Endothelial cell of umbilical vein (primary cell): Measurements from ENCODE around the gene PSMB9. TPM values are rescaled to one million over a fixed set of nuclear protein-coding genes. Genes with fewer than 3 reads are reported as not detected.

Experiments used
- BruUV-seq: library from RNA; stranded (reverse); fragments of 400-500 nt; replicated peaks from 2 replicates; lab custom pipeline; 2021; lab: Mats Ljungman, UMichigan
- CTCF ChIA-PET: fragments of 300-600, 350-600 bp; sonication (Branson Sonifier 250); formaldehyde crosslinking; loops from one replicate; lab custom pipeline; 2021; ENCODE audit warnings: antibody characterized with exemption, inconsistent platforms; lab: Charles Lee
- POLR2A ChIA-PET: fragments of 300-600, 350-600 bp; sonication (Branson Sonifier 250); formaldehyde crosslinking; loops from one replicate; lab custom pipeline; 2021; ENCODE audit warnings: antibody characterized with exemption, inconsistent platforms; lab: Charles Lee
- DNase-seq: peaks from one replicate; pipeline ENCODE4 v3.0.0-alpha.2; 2011; ENCODE audit warnings: low read depth, low spot score
- FAIRE-seq: peaks from 2 replicates; lab custom pipeline; 2011; peaks lifted over from hg19 to GRCh38; lab: Jason Lieb, UNC
- H2AFZ ChIP-seq: 2 replicates; pipeline ENCODE4 v1.6.0; 2012; ENCODE audit warnings: low read depth, low read length, control low read depth, inconsistent platforms
- H3K27ac ChIP-seq: 2 replicates; pipeline ENCODE4 v1.5.1; 2011; ENCODE audit warnings: low read depth, mild to moderate bottlenecking, control low read depth, low read length, moderate library complexity; ENCODE audit not compliant: insufficient read depth
- H3K27me3 ChIP-seq, 2 experiments: 2 replicates each; pipeline versions ENCODE4 v1.6.0 to v1.6.1; 2011; ENCODE audit warnings: low read length in 2 of 2, mixed read lengths in 1 of 2; ENCODE audit not compliant: control insufficient read depth in 2 of 2, insufficient read depth in 2 of 2
- H3K36me3 ChIP-seq, 2 experiments: 2 replicates in 1 of 2; 3 replicates in 1 of 2; pipeline ENCODE4 v1.5.1; 2011; ENCODE audit warnings: low read length in 2 of 2, mild to moderate bottlenecking in 1 of 2, moderate library complexity in 1 of 2; ENCODE audit not compliant: control insufficient read depth in 2 of 2, insufficient read depth in 2 of 2; ENCODE audit errors: extremely low read depth in 1 of 2
- H3K4me1 ChIP-seq: 3 replicates; pipeline ENCODE4 v1.5.1; 2011; ENCODE audit warnings: mild to moderate bottlenecking, low read length; ENCODE audit not compliant: control insufficient read depth, insufficient read depth; ENCODE audit errors: extremely low read depth
- H3K4me2 ChIP-seq: 2 replicates; pipeline ENCODE4 v1.6.1; 2011; ENCODE audit warnings: low read length, control low read depth, mixed read lengths; ENCODE audit not compliant: insufficient read depth
- H3K4me3 ChIP-seq, 3 experiments: fragments of 200-600 bp in 1 of 3; sonication (generic), shearing (Covaris generic) in 1 of 3; replicated peaks in 1 of 3; 2 replicates each; pipeline ENCODE4 v1.5.1; 2011 to 2016; ENCODE audit warnings: control low read depth in 3 of 3, low read length in 3 of 3, mild to moderate bottlenecking in 2 of 3, inconsistent platforms in 1 of 3, low read depth in 1 of 3, moderate library complexity in 1 of 3; ENCODE audit not compliant: insufficient read depth in 1 of 3
- H3K79me2 ChIP-seq: 2 replicates; pipeline ENCODE4 v1.6.0; 2012; ENCODE audit warnings: low read length, inconsistent platforms; ENCODE audit not compliant: control insufficient read depth, insufficient read depth
- H3K9ac ChIP-seq: replicated peaks from 2 replicates; pipeline ENCODE3; 2011; ENCODE audit warnings: low read length, control low read depth; ENCODE audit not compliant: insufficient read depth; ENCODE audit errors: extremely low read depth
- H3K9me1 ChIP-seq: replicated peaks from 3 replicates; pipeline ENCODE4 v1.6.0; 2011; ENCODE audit warnings: mild to moderate bottlenecking, low read length; ENCODE audit not compliant: control insufficient read depth, insufficient read depth; ENCODE audit errors: extremely low read depth
- H3K9me3 ChIP-seq: replicated peaks from 2 replicates; pipeline ENCODE4 v1.5.1; 2012; ENCODE audit warnings: low read length, inconsistent platforms; ENCODE audit not compliant: control insufficient read depth, insufficient read depth
- H4K20me1 ChIP-seq: replicated peaks from 2 replicates; pipeline ENCODE3; 2011; ENCODE audit warnings: mild to moderate bottlenecking, low read length; ENCODE audit not compliant: control insufficient read depth, insufficient read depth; ENCODE audit errors: extremely low read depth
- EZH2 ChIP-seq: IDR thresholded peaks from 2 replicates; pipeline ENCODE4 v1.6.1; 2012; ENCODE audit warnings: borderline replicate concordance, low read depth, mild to moderate bottlenecking, moderate library complexity, low read length, inconsistent platforms; ENCODE audit not compliant: severe bottlenecking
- FOS ChIP-seq: IDR thresholded peaks from 2 replicates; pipeline ENCODE4 v1.6.1; 2011; ENCODE audit warnings: mild to moderate bottlenecking, low read length, moderate library complexity, borderline replicate concordance; ENCODE audit not compliant: insufficient read depth
- GATA2 ChIP-seq: IDR thresholded peaks from 2 replicates; pipeline ENCODE4 v1.7.0; 2011; ENCODE audit warnings: low read depth, mild to moderate bottlenecking, moderate library complexity, mixed read lengths, low read length; ENCODE audit not compliant: insufficient read length, insufficient read depth
- JUN ChIP-seq: IDR thresholded peaks from 2 replicates; pipeline ENCODE4 v1.6.1; 2011; ENCODE audit warnings: borderline replicate concordance, low read depth; ENCODE audit not compliant: insufficient read length, insufficient read depth
- MYC ChIP-seq: IDR thresholded peaks from one replicate; pipeline ENCODE4 v1.6.1; 2011; ENCODE audit warnings: mild to moderate bottlenecking, low read depth, low read length
- POLR2A ChIP-seq: IDR thresholded peaks from 2 replicates; pipeline ENCODE4 v1.6.1; 2012; ENCODE audit warnings: low read depth, mild to moderate bottlenecking, control low read depth, low read length
- POLR2AphosphoS5 ChIP-seq: IDR thresholded peaks from 2 replicates; pipeline ENCODE4 v1.6.1; 2012; ENCODE audit warnings: low read depth, mild to moderate bottlenecking, control low read depth, low read length, moderate library complexity; ENCODE audit not compliant: insufficient read depth
- dilution Hi-C: fragments of 300-500 bp; cut with MboI; formaldehyde crosslinking; loops from one replicate; pipeline ENCODE4 v1.15.0; 2019; ENCODE audit warnings: low sequenced_read_pairs; ENCODE audit not compliant: extremely low pct_ligation_motif_present
- intact Hi-C: fragments of 100-400 bp; cut with micrococcal nuclease; formaldehyde crosslinking; loops from one replicate; pipeline ENCODE4 v1.10.0; 2022
- polyA plus RNA-seq, 4 experiments: library from polyadenylated mRNA; depleted of rRNA in 3 of 4; stranded (reverse) in 3 of 4; unstranded in 1 of 4; fragments of >200 nt; gene quantifications; 2 replicates each; pipeline versions ENCODE4 v1.2.1 to v1.2.3, GENCODE V29; 2011 to 2012; ENCODE audit warnings: missing spikeins in 1 of 4
- total RNA-seq: library from RNA; stranded (reverse); gene quantifications from 2 replicates; pipeline ENCODE4 v1.2.3, GENCODE V29; 2021
- TF ChIP-seq, protein P1 (sequence below), 2 donors: IDR thresholded peaks; 1 replicate in 1 of 2; 2 replicates in 1 of 2; pipeline ENCODE4 v1.5.1; 2011; ENCODE audit warnings: low read length in 2 of 2, mild to moderate bottlenecking in 2 of 2, moderate library complexity in 2 of 2, control low read depth in 1 of 2, inconsistent platforms in 1 of 2, low read depth in 1 of 2; ENCODE audit not compliant: insufficient read depth in 1 of 2; ENCODE audit errors: extremely low read depth in 1 of 2
- TF ChIP-seq, protein P2 (sequence below): IDR thresholded peaks from 2 replicates; pipeline ENCODE4 v1.6.1; 2011; ENCODE audit not compliant: insufficient read depth, insufficient read length

PSMB9 gene
- total and polyA plus RNA-seq, 2 donors (not counting 3 experiments of a cell fraction or from before 2014, with no cell fraction given) = 6.3 TPM

DNA sequence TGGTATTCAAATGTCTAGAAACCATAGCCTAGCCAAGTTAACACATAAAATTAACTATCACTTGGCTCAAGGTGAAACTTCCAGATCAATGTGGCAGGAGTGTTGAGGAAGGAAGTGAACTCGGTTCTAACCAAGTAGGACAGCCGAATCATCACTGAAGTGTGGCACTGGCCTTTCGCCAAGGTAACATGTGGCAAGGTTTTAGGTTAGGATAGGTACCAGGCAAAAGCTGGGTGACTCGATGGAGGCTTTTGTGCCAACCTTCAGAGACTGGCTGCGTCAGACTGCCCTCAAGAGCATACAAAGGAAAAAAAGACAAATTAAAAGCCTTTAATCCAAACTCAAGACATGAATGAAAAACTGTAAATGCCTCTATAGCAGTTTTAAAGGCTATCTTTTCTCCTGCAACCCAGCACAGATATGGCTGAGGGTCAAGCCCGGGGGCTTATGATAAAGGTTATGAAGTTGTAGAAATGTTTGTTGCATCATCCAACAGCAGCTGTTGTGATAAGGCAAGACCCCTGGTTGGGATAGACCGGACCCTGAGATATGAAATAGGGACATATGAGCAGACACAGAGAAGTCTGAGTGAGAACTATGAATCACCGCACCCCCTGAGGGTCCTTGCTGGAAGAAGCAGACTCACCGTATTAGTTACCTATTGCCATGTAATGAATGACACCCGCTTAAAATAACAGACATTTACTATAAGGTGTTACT is 11.9 kb downstream of the PSMB9 start:
- DNase-seq (no peak), FAIRE-seq (no peak)
- Histone ChIP-seq H3K79me2 (no peaks in the 10 kb centered on the region), H3K4me3 (no peak overlapping the region), H3K4me2 (no peak overlapping the region), H4K20me1 (no peaks in the 10 kb centered on the region), H3K9me1 (no peaks in the 10 kb centered on the region), H3K27me3 (peaks cover 32 to 43% of the 10 kb centered on the region in 2 experiments), H3K27ac (no peak overlapping the region), H3K4me1 (no peaks in the 10 kb centered on the region), H3K36me3 (no peaks in the 10 kb centered on the region), H2AFZ (no peak overlapping the region), H3K9ac (no peak overlapping the region), H3K9me3 (no peaks in the 10 kb centered on the region)
- CTCF ChIA-PET = no interaction called here
- POLR2A ChIA-PET = no interaction called here
- dilution Hi-C loops = no loop called here
- BruUV-seq = no TSS peak
- TF ChIP-seq EZH2 (no peak), GATA2 (no peak), FOS (no peak), POLR2A (no peak), JUN (no peak), MYC (no peak), POLR2AphosphoS5 (no peak)
- TF ChIP-seq, protein P1, sequence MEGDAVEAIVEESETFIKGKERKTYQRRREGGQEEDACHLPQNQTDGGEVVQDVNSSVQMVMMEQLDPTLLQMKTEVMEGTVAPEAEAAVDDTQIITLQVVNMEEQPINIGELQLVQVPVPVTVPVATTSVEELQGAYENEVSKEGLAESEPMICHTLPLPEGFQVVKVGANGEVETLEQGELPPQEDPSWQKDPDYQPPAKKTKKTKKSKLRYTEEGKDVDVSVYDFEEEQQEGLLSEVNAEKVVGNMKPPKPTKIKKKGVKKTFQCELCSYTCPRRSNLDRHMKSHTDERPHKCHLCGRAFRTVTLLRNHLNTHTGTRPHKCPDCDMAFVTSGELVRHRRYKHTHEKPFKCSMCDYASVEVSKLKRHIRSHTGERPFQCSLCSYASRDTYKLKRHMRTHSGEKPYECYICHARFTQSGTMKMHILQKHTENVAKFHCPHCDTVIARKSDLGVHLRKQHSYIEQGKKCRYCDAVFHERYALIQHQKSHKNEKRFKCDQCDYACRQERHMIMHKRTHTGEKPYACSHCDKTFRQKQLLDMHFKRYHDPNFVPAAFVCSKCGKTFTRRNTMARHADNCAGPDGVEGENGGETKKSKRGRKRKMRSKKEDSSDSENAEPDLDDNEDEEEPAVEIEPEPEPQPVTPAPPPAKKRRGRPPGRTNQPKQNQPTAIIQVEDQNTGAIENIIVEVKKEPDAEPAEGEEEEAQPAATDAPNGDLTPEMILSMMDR (IDR thresholded peaks at IDR 0.05; ENCODE audit: extremely low read depth in 1 of 2, insufficient read depth in 1 of 2, low read depth in 1 of 2, low read length in 2 of 2) = no peak
- TF ChIP-seq, protein P2, sequence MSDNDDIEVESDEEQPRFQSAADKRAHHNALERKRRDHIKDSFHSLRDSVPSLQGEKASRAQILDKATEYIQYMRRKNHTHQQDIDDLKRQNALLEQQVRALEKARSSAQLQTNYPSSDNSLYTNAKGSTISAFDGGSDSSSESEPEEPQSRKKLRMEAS = no peak
- intact Hi-C loops = loop anchor here (5.0 to 10.0 kb wide), 2 partner anchors 161 to 434 kb away; no protein-coding TSS in a partner anchor
